HG02938 (cell line): ENCODE data around the gene FLNC.

Source experiments
- ATAC-seq: cut with Tn5 transposase; IDR thresholded peaks from one replicate; pipeline ENCODE4 v1.9.1; 2021; ENCODE audit warnings: mild to moderate bottlenecking, moderate library complexity; ENCODE audit not compliant: unreplicated experiment

FLNC gene

DNA sequence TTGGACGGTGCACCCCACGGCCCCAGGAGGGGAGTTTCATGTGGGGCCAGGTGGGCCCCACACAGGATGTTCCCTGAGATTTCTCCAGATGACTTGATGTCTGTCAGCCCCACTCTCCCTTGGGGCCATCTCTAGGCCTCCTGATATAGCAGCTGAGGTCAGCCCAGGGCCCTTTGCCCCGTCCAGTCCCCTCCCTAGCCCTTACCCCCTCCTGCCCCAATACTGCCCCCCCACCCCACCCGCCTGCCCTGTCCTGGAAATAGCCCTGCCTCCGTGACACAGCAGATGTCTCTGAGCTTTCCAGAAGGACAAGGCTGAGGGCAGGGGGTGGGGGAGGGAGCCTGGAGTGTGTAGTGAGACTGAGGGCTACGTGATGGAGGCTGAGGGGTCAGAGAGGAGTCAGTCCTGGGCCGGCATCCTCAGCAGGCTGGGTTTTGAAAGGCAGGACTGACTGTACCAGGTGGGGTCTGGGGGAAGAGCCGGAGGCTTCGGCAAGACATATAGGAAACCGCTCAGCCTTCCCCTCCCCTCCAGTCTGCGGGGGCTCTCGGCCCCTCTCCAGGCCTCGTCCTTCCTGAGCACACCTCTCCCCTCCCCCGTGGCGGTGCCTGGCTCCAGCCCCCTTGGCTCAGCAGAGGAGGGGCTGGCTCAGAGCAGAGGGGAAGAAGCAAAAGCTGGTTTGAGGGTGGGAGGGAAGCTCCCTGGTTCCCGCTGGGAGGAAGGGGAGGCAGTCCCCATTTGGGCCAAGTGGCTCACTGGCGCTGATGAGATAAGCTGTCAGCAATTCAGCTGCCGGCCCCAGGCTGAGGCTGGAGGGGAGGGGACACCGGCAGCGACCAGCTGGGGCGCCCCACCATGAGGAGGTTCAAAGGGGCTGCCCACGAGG, 2.0 kb downstream of the FLNC start:
- no peak for ATAC-seq

DNA sequence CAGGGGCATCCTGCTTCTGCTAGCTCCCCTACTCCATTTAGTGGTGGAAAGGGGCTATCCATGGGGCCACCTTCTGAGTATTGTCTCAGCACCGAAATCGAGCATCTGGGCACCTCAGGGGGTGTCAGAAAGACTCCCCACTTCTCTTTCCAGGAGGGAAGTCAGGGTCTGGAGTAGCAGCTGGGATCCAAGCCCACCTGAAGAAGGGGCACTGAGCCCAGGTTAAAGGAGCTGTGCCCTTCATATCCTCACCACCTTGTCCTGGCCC, 2.6 kb downstream of the FLNC start:
- ATAC-seq: no peak

DNA sequence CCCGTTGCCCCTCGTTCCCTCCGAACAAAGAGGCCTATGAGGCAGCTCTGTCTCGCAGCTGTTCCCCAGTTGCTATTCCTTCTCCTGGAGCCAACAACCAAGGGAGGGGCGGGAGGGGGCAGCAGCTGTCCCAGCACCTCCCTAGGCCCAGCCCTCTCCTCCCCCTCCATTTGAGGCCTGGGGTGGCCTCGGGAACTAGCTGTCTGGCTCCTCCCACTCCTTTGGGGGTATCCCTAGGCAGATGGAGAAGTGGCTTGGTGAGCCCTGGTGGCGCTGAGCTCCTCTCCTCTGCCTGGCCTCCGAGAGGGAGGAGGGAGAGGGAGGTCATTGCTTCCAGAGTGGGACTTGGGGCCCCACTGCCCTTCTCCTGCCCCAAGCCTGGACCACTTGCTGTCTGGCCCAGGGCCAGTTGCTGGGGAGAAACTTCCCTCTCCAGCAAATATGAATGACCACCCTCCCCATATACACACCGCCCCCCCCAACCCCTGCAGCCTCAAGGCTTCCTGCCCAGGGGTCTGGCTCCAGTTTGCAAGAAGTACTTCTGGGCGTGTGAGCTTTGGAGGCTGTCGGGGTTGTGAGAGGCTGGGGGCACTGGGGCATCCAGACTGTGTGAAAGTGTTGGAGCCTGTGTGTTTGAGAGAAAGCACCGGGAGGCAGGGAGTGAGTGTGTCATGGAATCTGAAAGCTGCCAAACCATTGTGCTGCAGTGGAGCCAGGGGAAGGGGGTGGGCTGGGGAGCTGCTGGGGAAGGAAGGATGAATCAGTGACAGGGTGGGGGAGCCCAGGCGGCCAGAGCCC, 3.1 kb downstream of the FLNC start:
- no peak for ATAC-seq

DNA sequence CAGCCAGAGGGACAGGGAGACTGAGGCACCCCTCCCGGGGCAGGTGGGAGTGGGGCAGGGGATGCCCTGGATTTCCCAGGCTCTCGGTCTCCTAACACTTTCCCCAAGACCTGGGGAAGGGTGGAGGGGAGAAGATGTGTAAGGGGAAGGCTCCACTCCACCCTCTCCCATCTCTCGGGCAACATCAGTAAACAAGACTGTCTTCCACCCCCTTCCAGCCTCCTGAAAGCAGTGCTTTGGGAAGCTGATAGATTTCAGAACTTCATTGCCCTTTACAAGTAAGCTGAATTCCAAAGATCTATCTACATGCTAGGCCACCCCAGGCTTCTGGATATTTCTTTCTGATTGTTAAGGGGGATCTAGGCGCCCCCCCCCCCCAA, 3.7 kb downstream of the FLNC start:
- no peak for ATAC-seq

DNA sequence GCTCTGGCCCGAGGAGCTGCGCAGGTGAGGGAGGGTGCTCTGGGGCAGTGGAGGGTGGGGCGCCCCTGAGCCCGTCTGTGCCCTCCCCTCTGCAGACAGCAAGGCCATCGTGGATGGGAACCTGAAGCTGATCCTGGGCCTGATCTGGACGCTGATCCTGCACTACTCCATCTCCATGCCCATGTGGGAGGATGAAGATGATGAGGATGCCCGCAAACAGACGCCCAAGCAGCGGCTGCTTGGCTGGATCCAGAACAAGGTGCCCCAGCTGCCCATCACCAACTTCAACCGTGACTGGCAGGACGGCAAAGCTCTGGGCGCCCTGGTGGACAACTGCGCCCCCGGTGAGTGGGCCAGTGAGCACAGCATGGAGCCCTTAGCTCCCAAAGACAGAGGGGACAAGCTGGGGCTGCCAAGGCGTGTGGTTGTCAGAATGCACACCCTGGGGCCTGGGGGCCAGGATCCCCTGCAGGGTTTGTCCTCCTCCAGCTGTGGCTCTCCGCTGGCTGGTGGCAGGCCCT, 5.1 kb downstream of the FLNC start:
- ATAC-seq: no peak

DNA sequence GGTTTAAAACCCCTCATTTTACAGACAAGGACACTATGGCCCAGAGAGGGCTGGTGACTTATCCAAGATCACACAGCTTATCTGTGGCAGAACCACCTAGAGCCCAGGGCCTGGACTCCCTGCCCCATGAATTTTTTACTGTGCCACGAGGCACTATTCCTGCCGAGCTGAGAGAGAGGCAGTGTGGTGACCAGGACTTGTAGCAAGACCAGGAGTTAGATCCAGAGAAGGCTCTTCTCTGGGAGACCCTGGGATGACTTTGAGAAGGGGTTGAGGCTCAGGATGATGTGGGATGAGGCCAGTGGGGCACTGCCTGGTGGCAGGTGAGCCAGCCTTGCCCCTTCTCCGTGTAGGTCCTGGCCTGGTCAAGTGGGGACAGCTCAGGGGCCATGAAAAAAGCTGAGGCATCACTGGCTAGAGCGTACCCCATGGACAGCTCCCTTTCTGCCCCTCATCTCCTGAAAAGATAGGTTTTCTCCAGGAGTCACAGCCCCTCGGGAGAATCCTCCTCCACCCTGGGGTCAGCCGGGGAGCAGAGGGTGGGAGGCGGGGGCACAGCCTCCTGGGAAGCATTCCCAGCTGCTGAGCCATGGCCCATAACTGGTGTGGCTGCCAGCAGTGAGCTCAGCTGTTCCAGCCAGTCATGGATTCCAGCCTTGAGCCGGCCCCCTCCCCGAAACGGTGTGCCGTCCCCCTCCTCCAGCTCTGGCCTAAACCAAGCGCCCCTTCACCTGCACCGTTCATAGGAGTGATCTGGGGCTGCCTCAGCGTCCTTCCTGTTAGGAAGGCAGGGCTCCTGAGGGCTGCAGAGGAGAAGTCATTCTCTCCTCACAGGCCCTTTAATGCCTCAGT, 5.8 kb downstream of the FLNC start:
- no peak for ATAC-seq

DNA sequence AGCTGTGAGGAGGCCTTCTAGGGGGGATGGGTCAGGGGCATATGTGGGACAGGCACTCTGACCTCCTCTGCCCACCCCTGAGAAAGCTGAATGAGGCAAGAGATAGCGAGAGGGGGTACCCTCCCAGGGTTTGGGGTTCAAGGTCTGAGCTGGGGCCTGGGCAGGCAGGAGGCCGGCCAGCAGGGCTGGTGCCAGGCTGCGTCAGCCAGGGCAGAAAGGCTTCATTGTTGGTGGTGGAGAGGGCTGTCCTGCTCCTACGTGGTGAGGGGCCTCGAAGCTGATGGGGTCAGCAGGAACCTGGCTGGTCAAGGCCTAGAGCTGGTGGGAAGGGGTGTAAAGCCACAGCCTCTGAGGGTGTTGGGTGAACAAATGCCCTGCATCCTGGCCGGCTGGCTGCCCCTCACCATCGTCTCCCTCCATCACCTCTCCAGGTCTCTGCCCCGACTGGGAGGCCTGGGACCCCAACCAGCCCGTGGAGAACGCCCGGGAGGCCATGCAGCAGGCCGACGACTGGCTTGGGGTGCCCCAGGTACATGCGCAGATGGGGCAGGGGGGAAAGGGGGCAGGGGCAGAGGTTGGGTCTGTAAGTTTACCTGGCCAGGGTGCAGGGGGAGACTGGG, 6.6 kb downstream of the FLNC start:
- no peak for ATAC-seq

DNA sequence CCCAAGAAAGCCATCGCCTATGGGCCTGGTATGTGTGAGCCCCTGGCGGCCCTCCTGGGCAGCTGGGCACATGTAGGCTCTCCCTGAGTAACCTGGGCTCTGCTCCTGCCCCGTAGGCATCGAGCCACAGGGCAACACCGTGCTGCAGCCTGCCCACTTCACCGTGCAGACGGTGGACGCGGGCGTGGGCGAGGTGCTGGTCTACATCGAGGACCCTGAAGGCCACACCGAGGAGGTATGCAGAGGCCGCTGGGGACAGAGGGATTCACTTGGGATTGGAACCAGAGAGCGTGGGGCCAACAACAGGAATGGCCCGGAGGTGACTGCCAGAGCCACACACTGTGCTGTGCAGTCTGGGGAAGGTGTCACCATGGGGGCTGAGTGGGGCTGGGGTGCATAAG, 7.3 kb downstream of the FLNC start:
- no peak for ATAC-seq

DNA sequence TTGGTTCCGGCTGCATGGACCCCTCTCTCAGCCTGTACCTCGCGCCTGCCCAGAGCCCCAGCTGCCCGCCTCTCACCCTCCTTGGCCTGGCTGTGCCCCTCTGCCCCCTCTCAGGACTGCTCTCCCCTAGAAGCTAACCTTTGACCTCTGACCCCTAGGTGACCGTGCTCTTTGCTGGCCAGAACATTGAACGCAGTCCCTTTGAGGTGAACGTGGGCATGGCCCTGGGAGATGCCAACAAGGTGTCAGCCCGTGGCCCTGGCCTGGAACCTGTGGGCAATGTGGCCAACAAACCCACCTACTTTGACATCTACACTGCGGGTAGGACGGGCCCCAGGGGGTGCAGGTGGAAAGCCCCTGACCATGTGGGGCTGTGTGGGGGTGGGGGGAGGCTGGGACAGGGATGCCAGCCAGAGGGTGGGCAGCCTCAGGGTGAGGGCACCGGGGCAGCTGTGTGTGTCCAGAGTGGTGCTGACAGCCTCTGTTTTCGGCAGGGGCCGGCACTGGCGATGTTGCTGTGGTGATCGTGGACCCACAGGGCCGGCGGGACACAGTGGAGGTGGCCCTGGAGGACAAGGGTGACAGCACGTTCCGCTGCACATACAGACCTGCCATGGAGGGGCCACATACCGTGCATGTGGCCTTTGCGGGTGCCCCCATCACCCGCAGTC, 8.0 kb downstream of the FLNC start:
- no peak for ATAC-seq

DNA sequence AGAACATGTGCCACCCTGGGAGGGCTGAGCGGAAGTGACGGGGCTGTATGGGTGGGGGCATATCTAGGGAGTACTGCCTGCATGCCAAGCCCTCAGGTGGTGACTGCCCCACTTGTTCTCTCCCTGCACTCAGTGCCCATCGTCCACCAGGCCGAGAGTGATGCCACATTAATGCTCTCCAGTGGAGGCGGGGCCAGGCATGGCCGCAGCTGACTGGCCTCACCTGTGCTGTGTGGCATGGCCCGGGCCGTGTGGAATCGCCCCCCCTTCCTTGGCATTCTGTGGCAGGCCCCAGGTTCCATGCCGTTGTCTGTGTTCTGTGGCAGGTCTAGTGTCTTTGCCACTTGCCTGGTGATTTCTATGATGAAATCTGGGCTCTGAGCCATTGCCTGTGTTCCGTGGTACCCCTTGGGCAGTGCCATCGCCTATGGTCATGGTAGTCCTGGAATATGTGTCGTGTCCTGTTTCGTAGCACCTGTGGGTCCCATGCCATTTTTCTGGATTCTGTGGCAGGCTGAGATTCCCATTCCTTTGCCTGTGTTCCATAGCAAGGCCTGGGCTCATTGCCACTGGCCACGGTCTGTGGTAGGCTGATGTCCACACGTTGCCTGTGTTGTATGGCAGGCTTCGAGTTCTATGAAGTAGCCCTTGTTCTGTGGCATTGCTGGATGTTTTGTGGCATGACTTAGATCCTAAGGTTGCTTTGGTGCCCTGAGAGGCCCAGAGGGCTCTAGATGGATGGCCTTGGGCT, 8.9 kb downstream of the FLNC start:
- no peak for ATAC-seq

DNA sequence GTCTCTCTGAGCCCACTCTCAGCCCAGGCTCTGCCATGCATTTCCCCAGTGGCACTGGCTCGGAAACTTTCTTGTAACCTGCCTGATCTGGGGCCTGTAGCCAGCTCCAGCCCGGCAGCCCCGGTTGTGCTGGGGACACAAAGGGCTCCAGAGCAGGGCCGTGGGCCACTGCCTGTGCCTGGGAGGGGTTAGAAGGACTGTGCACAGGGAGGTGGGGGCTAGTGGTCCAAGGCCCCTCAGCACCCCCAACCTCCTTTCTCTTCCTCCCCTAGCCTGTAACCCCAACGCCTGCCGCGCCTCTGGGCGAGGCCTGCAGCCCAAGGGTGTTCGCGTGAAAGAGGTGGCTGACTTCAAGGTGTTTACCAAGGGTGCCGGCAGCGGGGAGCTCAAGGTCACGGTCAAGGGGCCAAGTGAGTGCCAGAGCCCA, 9.6 kb downstream of the FLNC start:
- ATAC-seq: no peak

DNA sequence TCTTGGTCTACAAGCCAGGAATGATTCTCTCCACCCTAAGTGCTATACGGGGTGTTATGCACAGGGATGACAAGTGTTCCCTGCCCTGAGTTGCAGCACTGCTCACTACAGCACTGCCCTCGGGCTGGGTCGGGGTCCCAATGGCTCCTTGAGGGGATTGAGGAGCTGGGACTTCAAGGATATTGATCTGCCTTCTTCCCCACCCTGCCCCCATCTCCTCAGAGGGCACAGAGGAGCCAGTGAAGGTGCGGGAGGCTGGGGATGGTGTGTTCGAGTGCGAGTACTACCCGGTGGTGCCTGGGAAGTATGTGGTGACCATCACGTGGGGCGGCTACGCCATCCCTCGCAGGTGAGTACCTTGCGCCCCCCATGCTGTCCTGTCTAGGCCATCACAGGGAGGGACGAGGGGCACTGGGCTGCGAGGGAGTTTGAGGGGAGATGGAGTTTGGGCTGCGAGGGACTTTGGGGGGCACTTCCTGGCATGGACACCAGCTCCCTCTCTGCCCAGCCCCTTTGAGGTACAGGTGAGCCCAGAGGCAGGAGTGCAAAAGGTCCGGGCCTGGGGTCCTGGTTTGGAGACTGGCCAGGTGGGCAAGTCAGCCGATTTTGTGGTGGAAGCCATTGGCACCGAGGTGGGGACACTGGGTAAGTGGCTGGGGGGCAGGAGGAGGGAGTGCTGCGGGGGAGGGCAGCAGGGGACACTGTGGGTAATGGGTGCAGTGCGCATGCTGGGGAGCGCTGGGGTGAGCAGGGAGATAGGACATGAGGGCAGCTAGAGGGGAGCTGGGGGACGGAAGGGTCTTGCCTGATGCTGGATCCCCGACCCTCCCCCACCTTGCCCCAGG, 10.3 kb downstream of the FLNC start:
- no peak for ATAC-seq

DNA sequence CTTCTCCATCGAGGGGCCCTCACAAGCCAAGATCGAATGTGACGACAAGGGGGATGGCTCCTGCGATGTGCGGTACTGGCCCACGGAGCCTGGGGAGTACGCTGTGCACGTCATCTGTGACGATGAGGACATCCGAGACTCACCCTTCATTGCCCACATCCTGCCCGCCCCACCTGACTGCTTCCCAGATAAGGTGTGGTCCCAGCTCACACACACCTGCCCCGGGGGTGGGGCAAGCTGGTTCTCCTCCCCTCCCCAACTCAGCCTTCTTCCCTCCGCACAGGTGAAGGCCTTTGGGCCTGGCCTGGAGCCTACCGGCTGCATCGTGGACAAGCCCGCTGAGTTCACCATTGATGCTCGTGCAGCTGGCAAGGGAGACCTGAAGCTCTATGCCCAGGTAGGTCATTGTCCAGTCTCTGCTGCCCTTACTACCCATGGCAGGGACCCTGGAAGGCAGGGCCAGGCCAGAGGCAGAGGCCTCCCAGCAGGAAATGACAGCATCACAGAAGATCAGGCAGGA, 11.0 kb downstream of the FLNC start:
- ATAC-seq: no peak

DNA sequence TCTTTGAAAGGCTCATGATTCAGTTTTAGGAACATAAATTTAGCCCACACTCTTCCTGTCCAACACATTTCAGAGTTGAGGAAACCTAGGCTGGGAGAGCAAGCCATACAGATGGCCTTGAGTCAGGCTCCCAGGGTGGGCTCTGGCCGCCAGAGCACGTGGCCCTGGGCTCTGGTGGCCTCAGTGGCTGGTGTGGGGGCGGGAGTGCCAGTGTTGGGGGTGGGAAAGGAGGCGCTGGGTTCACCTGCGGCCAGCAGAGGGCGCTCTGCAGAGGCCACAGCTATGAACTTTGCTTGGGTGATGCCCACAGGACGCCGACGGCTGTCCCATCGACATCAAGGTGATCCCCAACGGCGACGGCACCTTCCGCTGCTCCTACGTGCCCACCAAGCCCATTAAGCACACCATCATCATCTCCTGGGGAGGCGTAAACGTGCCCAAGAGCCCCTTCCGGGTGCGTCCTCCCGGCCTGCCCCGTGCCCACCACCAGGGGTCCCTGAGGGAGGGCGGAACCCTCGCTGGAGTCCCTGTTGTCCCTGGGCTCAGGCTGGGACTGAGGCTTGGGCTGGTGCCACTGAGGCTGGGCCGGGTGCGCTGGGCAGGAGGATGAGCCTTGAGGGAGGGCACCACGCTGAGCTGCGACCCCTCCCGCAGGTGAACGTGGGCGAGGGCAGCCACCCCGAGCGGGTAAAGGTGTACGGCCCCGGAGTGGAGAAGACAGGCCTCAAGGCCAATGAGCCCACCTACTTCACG, 11.9 kb downstream of the FLNC start:
- no peak for ATAC-seq

DNA sequence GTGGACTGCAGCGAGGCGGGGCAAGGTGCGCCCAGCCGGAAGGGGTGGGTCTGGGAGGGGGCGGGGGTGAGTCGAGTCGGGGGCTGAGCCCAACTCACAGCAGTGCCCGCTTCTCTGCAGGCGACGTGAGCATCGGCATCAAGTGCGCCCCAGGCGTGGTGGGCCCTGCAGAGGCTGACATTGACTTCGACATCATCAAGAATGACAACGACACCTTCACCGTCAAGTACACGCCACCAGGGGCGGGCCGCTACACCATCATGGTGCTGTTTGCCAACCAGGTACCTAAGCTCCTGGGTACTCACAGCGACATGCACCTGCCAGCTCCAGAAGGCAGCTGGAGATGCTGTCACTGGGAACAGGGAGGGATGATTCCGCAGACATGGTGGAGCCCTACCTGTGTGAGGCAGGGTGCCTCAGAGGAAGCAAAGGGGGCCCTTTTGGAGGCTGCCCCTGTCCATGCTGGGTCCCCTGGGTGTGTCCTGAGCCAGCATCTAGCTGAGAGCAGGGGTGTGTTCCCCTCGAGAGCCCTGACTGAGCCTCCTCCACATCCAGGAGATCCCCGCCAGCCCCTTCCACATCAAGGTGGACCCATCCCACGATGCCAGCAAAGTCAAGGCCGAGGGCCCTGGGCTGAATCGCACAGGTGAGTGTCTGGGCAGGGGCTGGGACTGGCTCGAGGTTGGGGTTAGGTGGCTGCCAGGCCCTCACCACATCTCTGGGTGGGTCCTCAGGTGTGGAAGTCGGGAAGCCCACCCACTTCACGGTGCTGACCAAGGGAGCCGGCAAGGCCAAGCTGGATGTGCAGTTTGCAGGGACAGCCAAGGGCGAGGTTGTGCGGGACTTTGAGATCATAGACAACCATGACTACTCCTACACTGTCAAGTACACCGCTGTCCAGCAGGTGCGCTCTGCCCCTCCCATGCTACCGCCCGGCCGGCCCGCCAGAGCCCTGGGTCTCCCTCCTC, 12.8 kb downstream of the FLNC start:
- ATAC-seq: no peak

DNA sequence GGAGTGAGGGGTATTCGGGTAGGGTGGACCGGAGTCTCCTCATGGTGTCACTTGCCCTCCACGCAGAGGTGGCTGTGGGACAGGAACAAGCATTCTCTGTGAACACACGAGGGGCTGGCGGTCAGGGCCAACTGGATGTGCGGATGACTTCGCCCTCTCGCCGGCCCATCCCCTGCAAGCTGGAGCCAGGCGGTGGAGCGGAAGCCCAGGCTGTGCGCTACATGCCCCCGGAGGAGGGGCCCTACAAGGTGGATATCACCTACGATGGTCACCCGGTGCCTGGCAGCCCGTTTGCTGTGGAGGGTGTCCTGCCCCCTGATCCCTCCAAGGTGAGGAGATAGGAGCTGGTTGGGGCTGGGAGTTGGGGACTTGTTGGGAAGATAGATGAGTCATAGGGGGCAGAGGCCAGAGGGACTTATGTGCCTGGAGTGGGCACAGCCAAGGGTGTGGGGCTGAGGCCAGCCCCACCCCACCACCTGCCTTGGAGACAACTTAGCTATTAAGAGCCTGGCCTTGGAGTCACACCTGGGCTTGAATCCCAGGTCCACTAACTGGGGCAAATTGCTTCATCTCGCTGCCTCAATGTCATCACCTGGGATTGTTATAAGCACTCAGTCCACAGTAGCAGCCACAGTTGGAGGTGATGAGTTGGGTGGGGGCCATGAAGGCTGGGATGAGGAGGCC, 13.9 kb downstream of the FLNC start:
- no peak for ATAC-seq
